H1 (cell line): ENCODE results near the gene GPATCH2L. TPM values are rescaled to one million over a fixed set of nuclear protein-coding genes. Genes with fewer than 3 reads are reported as not detected.

Source experiments
- CTCF ChIA-PET: fragments of 300-600 bp; sonication (Branson Sonifier 250); formaldehyde crosslinking; loops from one replicate; lab custom pipeline; 2021; ENCODE audit not compliant: partially characterized antibody; lab: Charles Lee
- POLR2A ChIA-PET: fragments of 300-600 bp; sonication (Branson Sonifier 250); formaldehyde crosslinking; loops from one replicate; lab custom pipeline; 2021; ENCODE audit warnings: inconsistent platforms; ENCODE audit not compliant: partially characterized antibody; lab: Charles Lee
- DNase-seq, 2 experiments: peaks; one replicate each; pipeline versions ENCODE4 v3.0.0 to v3.0.0-alpha.2; 2010 to 2022; ENCODE audit warnings: low spot score in 2 of 2, low read depth in 1 of 2, mixed read lengths in 1 of 2
- FAIRE-seq: peaks from 2 replicates; lab custom pipeline; 2011; peaks lifted over from hg19 to GRCh38; lab: Jason Lieb, UNC
- H2AFZ ChIP-seq: 2 replicates; pipeline ENCODE4 v1.8.1; 2012; ENCODE audit warnings: low read length, inconsistent platforms
- H2AK5ac ChIP-seq: 2 replicates; pipeline ENCODE4 v1.6.1; 2013; ENCODE audit warnings: low read depth, low read length
- H2BK120ac ChIP-seq: replicated peaks from 2 replicates; pipeline ENCODE3; 2013; ENCODE audit warnings: low read depth, low read length, inconsistent platforms
- H2BK12ac ChIP-seq: 2 replicates; pipeline ENCODE4 v1.6.1; 2013; ENCODE audit warnings: low read depth, low read length
- H2BK15ac ChIP-seq: 2 replicates; pipeline ENCODE4 v1.6.1; 2013; ENCODE audit warnings: low read length
- H2BK20ac ChIP-seq: 2 replicates; pipeline ENCODE4 v1.6.1; 2013; ENCODE audit warnings: low read length
- H2BK5ac ChIP-seq: 2 replicates; pipeline ENCODE4 v1.6.1; 2013; ENCODE audit warnings: low read depth, low read length
- H3K14ac ChIP-seq: 2 replicates; pipeline ENCODE4 v1.6.1; 2013; ENCODE audit warnings: inconsistent platforms; ENCODE audit not compliant: insufficient read length
- H3K18ac ChIP-seq: 2 replicates; pipeline ENCODE4 v1.6.1; 2013; ENCODE audit warnings: low read length; ENCODE audit errors: extremely low read depth
- H3K23ac ChIP-seq: 2 replicates; pipeline ENCODE4 v1.6.1; 2013; ENCODE audit warnings: inconsistent platforms; ENCODE audit not compliant: insufficient read length
- H3K23me2 ChIP-seq: 2 replicates; pipeline ENCODE4 v1.6.1; 2013; ENCODE audit warnings: low read depth, low read length
- H3K27ac ChIP-seq: 2 replicates; pipeline ENCODE4 v1.6.1; 2011; ENCODE audit warnings: low read depth, low read length, inconsistent platforms
- H3K27me3 ChIP-seq, 4 experiments: replicated peaks in 1 of 4; 1 replicate in 1 of 4; 2 replicates in 3 of 4; pipeline versions ENCODE4 v1.6.1 to v1.8.1; 2011 to 2013; ENCODE audit warnings: low read length in 3 of 4, mild to moderate bottlenecking in 3 of 4, inconsistent platforms in 2 of 4, mixed read lengths in 2 of 4, moderate library complexity in 1 of 4; ENCODE audit not compliant: control insufficient read depth in 3 of 4, insufficient read depth in 3 of 4; ENCODE audit errors: extremely low read depth in 1 of 4
- H3K36me3 ChIP-seq, 4 experiments: 2 replicates each; pipeline versions ENCODE4 v1.6.1 to v1.8.1; 2011 to 2013; ENCODE audit warnings: mild to moderate bottlenecking in 4 of 4, low read length in 3 of 4, moderate library complexity in 2 of 4, control low read depth in 1 of 4, inconsistent platforms in 1 of 4; ENCODE audit not compliant: insufficient read depth in 4 of 4, control insufficient read depth in 2 of 4
- H3K4ac ChIP-seq: replicated peaks from 2 replicates; pipeline ENCODE3; 2013; ENCODE audit warnings: low read length, low read depth, mixed read lengths, inconsistent platforms; ENCODE audit not compliant: insufficient read length
- H3K4me1 ChIP-seq, 4 experiments: replicated peaks in 1 of 4; 1 replicate in 1 of 4; 2 replicates in 3 of 4; pipeline versions ENCODE4 v1.6.1 to v1.8.1; 2011 to 2013; ENCODE audit warnings: low read length in 3 of 4, inconsistent platforms in 2 of 4, mixed read lengths in 1 of 4; ENCODE audit not compliant: insufficient read depth in 4 of 4, control insufficient read depth in 3 of 4
- H3K4me2 ChIP-seq, 2 experiments: 2 replicates each; pipeline versions ENCODE4 v1.6.1 to v1.8.1; 2011 to 2013; ENCODE audit warnings: low read depth in 2 of 2, low read length in 2 of 2, control low read depth in 1 of 2, inconsistent platforms in 1 of 2, mild to moderate bottlenecking in 1 of 2; ENCODE audit not compliant: insufficient read depth in 1 of 2
- H3K4me3 ChIP-seq, 4 experiments: fragments of 200-600, 300-600 bp in 1 of 4; sonication (generic), shearing (Covaris generic), sonication (Bioruptor Twin) in 1 of 4; 2 replicates each; pipeline versions ENCODE4 v1.5.1 to v1.8.1; 2011 to 2016; ENCODE audit warnings: low read length in 4 of 4, low read depth in 3 of 4, control low read depth in 2 of 4, inconsistent platforms in 2 of 4, mild to moderate bottlenecking in 2 of 4, mixed read lengths in 1 of 4, moderate library complexity in 1 of 4; ENCODE audit not compliant: insufficient read depth in 2 of 4; ENCODE audit errors: extremely low read depth in 1 of 4
- H3K56ac ChIP-seq: replicated peaks from 2 replicates; pipeline ENCODE3; 2013; ENCODE audit warnings: low read depth, mild to moderate bottlenecking, mixed read lengths, low read length, inconsistent platforms; ENCODE audit not compliant: insufficient read length
- H3K79me1 ChIP-seq: 2 replicates; pipeline ENCODE4 v1.6.1; 2013; ENCODE audit warnings: low read depth, low read length, control low read depth
- H3K79me2 ChIP-seq, 2 experiments: 2 replicates each; pipeline versions ENCODE4 v1.6.1 to v1.8.1; 2012 to 2013; ENCODE audit warnings: low read length in 2 of 2, mild to moderate bottlenecking in 2 of 2, inconsistent platforms in 1 of 2; ENCODE audit not compliant: insufficient read depth in 2 of 2, control insufficient read depth in 1 of 2
- H3K9ac ChIP-seq, 4 experiments: replicated peaks in 1 of 4; 1 replicate in 1 of 4; 2 replicates in 3 of 4; pipeline versions ENCODE4 v1.6.1 to v1.8.1; 2011 to 2013; ENCODE audit warnings: low read depth in 3 of 4, low read length in 3 of 4, control low read depth in 2 of 4, mild to moderate bottlenecking in 2 of 4, moderate library complexity in 2 of 4, inconsistent platforms in 1 of 4; ENCODE audit errors: extremely low read depth in 1 of 4
- H3K9me3 ChIP-seq, 2 experiments: 2 replicates each; pipeline versions ENCODE4 v1.6.1 to v1.8.1; 2012 to 2013; ENCODE audit warnings: mild to moderate bottlenecking in 2 of 2, moderate library complexity in 2 of 2, control low read depth in 1 of 2, inconsistent platforms in 1 of 2, low read depth in 1 of 2, low read length in 1 of 2, mixed read lengths in 1 of 2; ENCODE audit not compliant: insufficient read depth in 2 of 2
- H4K20me1 ChIP-seq, 2 experiments: replicated peaks in 1 of 2; 2 replicates each; pipeline versions ENCODE3 to v1.8.1; 2011 to 2013; ENCODE audit warnings: inconsistent platforms in 2 of 2, low read length in 2 of 2, mild to moderate bottlenecking in 1 of 2; ENCODE audit not compliant: insufficient read depth in 2 of 2, control insufficient read depth in 1 of 2
- H4K5ac ChIP-seq: 2 replicates; pipeline ENCODE4 v1.6.1; 2013; ENCODE audit warnings: low read length, low read depth, mixed read lengths, inconsistent platforms; ENCODE audit not compliant: insufficient read length
- H4K8ac ChIP-seq: 2 replicates; pipeline ENCODE4 v1.8.0; 2013; ENCODE audit warnings: mild to moderate bottlenecking, moderate library complexity, low read length, inconsistent platforms; ENCODE audit not compliant: insufficient read depth; ENCODE audit errors: extremely low read depth
- H4K91ac ChIP-seq: replicated peaks from 2 replicates; pipeline ENCODE3; 2013; ENCODE audit warnings: low read length, mixed read lengths, inconsistent platforms; ENCODE audit not compliant: insufficient read length
- ASH2L ChIP-seq: fragments of 200-600, 300-600 bp; sonication (generic); IDR thresholded peaks from one replicate; pipeline ENCODE4 v1.7.1; 2017; ENCODE audit warnings: low read length
- EGR1 ChIP-seq: IDR thresholded peaks from 2 replicates; pipeline ENCODE4 v1.6.1; 2011; ENCODE audit warnings: low read depth, low read length, borderline replicate concordance
- HDAC6 ChIP-seq: IDR thresholded peaks from one replicate; pipeline ENCODE4 v1.7.1; 2012; ENCODE audit warnings: low read depth, mild to moderate bottlenecking, inconsistent platforms, low read length, moderate library complexity
- KDM1A ChIP-seq: fragments of 200-600, 300-600 bp; sonication (generic); IDR thresholded peaks from 2 replicates; pipeline ENCODE4 v1.7.1; 2016; ENCODE audit warnings: mild to moderate bottlenecking, low read length, borderline replicate concordance
- NRF1 ChIP-seq: IDR thresholded peaks from 2 replicates; pipeline ENCODE4 v1.6.1; 2011; ENCODE audit warnings: mild to moderate bottlenecking, low read depth, low read length, improper control_type of control experiment
- PHF8 ChIP-seq: fragments of 200-600 bp; sonication (generic); conservative IDR thresholded peaks from 2 replicates; pipeline ENCODE4 v1.7.1; 2012; ENCODE audit warnings: low read depth, mild to moderate bottlenecking, inconsistent platforms, low read length, moderate library complexity
- SP1 ChIP-seq: IDR thresholded peaks from 2 replicates; pipeline ENCODE4 v1.6.1; 2011; ENCODE audit warnings: low read depth, low read length
- TEAD4 ChIP-seq: IDR thresholded peaks from 2 replicates; pipeline ENCODE4 v1.6.1; 2012; ENCODE audit warnings: low read depth, low read length, inconsistent platforms, mixed read lengths
- YY1 ChIP-seq: IDR thresholded peaks from 2 replicates; pipeline ENCODE4 v1.6.1; 2011; ENCODE audit warnings: low read depth, mild to moderate bottlenecking, low read length
- WGBS, 2 experiments: shearing (Covaris generic) in 1 of 2; methylation state at CpG; one replicate each; pipeline versions ENCODE4 v1.1.6 to v1.1.7; 2013 to 2015; ENCODE audit warnings: low lambda C conversion rate in 2 of 2, mixed read lengths in 2 of 2, inconsistent platforms in 1 of 2, low coverage in 1 of 2, missing lambda C conversion rate in 1 of 2; ENCODE audit not compliant: insufficient replicate concordance in 2 of 2, insufficient coverage in 1 of 2, insufficient read length in 1 of 2; ENCODE audit errors: extremely low coverage in 1 of 2, missing lambda C conversion rate in 1 of 2; 5-methylcytosine and 5-hydroxymethylcytosine counted together
- polyA plus RNA-seq, 7 experiments: library from polyadenylated mRNA; depleted of rRNA in 3 of 7; stranded (reverse) in 5 of 7; unstranded in 2 of 7; fragments of >200 nt in 5 of 7; fragments of 200-250 nt in 2 of 7; gene quantifications; 1 replicate in 5 of 7; 2 replicates in 1 of 7; 4 replicates in 1 of 7; pipeline versions ENCODE4 v1.2.1 to v1.2.3, GENCODE V29; 2011 to 2013; ENCODE audit warnings: missing spikeins in 2 of 7, mixed read lengths in 2 of 7
- total RNA-seq: library from RNA; stranded (reverse); fragmentation: NEBNext Ultra II Directional; extraction: Animal tissue kit (Norgen Biotek cat#: 25700); gene quantifications from 2 replicates; pipeline ENCODE4 v1.2.1, GENCODE V29; 2021
- TF ChIP-seq, protein P1 (sequence below): IDR thresholded peaks from 2 replicates; pipeline ENCODE4 v1.6.1; 2012; ENCODE audit warnings: inconsistent platforms

The GPATCH2L gene
- total and polyA plus RNA-seq, 2 of the 8 experiments (the other 6 are each of a cell fraction or from before 2014, with no cell fraction given), result 26.0 to 54.9 TPM

- Histone ChIP-seq H2BK15ac (no peak overlapping the region), H2BK12ac (no peak overlapping the region; the same call in 1 of the 2 replicates), H3K79me2 (no peaks in the 10 kb centered on the region), H3K27ac (no peak overlapping the region), H3K27me3 (peaks cover 0 to 10% (median 10%) of the 10 kb centered on the region in 4 experiments; a peak in 6 of 7 replicates), H3K4me2 (no peak overlapping the region), H2BK120ac (no peak overlapping the region), H4K5ac (no peak overlapping the region), H4K91ac (no peak overlapping the region), H3K4me1 (peaks cover 0 to 7% (median 3%) of the 10 kb centered on the region in 4 experiments; a peak in 2 of 7 replicates), H3K23ac (no peak overlapping the region), H3K23me2 (no peaks in the 10 kb centered on the region), H2AK5ac (no peak overlapping the region), H4K8ac (no peak overlapping the region), H3K4ac (no peak overlapping the region), H2AFZ (no peak overlapping the region), H3K14ac (no peak overlapping the region), H3K18ac (no peak overlapping the region), H2BK5ac (no peak overlapping the region), H3K36me3 (no peaks in the 10 kb centered on the region), H3K9me3 (no peaks in the 10 kb centered on the region), H3K4me3 (no peak overlapping the region), H3K9ac (no peak overlapping the region), H3K56ac (no peak overlapping the region), H4K20me1 (no peaks in the 10 kb centered on the region), H2BK20ac (no peak overlapping the region), H3K79me1 (no peaks in the 10 kb centered on the region)
- CTCF ChIA-PET, result no interaction called here
- no peak for FAIRE-seq
- 87% methylated on average over 5 of the region's 5 CpGs; no CpG with 5 or more reads in 1 of the 2 experiments for WGBS, 2 experiments
- POLR2A ChIA-PET, result no interaction called here
- DNase-seq, result no peak
- TF ChIP-seq EGR1 (no peak), YY1 (no peak), HDAC6 (no peak), SP1 (no peak), NRF1 (no peak), PHF8 (no peak), KDM1A (no peak), TEAD4 (no peak), ASH2L (no peak)
- TF ChIP-seq, protein P1, sequence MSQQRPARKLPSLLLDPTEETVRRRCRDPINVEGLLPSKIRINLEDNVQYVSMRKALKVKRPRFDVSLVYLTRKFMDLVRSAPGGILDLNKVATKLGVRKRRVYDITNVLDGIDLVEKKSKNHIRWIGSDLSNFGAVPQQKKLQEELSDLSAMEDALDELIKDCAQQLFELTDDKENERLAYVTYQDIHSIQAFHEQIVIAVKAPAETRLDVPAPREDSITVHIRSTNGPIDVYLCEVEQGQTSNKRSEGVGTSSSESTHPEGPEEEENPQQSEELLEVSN, result no peak
Observed at GRCh38 chr14:76126076-76126475, 25.6 kb upstream of the GPATCH2L start.
